NCI-H146 (cell line): Measurements from ENCODE around the gene SLIT3.
"Not testable (repeated sequence)": the region's sequence is repeated elsewhere in the genome, so short reads cannot be mapped to it uniquely, and the experiment has no call there.

ENCODE experiments used
- DNase-seq: peaks from one replicate; lab custom pipeline; 2025; lab: John Stamatoyannopoulos, UW

The SLIT3 gene

DNA sequence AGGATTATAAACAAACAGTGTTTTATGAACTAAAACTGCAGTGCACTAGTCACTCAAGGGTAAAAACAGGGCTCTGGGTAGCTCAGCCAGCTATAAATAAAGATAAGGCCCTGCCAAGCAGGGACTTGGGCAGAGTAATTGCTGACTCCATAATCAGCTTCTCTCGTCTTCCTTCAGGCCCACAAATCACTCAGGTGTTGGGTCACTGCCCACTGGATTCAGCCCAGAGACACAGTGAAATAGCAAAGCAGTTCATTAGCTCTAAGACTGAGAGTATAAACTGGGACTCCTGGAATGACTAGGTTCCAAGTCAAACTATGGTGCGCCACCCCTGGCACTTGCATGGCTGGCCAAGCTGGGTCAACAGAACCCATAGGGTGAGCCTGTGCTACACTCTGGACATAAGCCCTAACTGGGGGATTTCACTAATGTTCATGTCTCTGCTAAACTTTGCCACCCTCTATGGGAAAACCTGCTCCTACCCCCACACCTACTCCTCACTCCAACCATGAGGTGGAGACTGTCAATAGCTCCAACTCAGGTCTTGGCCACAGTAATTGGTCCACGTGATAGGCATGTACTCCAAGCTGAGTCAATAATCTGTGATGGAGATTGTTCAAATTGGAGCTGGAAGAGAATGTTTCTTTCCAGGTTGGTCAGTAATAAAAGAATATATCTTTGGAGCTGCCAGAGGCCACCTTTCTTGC lies 158.5 kb downstream of the SLIT3 start:
- no peak for DNase-seq

GRCh38 chr5:169140215-169140614 lies 160.7 kb downstream of the SLIT3 start:
- DNase-seq = not testable (repeated sequence)

- DNase-seq = no peak
Observed at GRCh38 chr5:169139480-169140050, 161.4 kb downstream of the SLIT3 start.

DNA sequence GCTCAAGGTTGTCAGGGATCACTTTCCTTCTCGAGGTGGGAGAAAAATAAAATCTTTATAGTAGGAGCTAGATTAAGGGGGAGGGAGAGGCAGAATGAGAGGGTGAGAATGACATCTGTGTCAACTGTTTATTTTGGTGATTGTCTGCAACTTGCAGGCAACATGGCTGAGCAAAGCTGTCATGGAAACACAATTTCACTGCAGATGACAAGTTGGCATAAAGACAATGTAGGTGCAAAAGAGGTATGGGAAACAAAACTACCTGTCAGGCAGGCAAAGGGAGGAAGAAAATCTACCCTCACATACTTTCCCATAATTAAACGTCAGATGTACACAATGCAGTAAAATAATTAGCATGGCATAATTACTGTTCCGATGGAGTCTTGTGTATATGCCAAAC lies 167.4 kb downstream of the SLIT3 start:
- DNase-seq = no peak

GRCh38 chr5:169132302-169132660 lies 168.7 kb downstream of the SLIT3 start:
- no peak for DNase-seq

DNA sequence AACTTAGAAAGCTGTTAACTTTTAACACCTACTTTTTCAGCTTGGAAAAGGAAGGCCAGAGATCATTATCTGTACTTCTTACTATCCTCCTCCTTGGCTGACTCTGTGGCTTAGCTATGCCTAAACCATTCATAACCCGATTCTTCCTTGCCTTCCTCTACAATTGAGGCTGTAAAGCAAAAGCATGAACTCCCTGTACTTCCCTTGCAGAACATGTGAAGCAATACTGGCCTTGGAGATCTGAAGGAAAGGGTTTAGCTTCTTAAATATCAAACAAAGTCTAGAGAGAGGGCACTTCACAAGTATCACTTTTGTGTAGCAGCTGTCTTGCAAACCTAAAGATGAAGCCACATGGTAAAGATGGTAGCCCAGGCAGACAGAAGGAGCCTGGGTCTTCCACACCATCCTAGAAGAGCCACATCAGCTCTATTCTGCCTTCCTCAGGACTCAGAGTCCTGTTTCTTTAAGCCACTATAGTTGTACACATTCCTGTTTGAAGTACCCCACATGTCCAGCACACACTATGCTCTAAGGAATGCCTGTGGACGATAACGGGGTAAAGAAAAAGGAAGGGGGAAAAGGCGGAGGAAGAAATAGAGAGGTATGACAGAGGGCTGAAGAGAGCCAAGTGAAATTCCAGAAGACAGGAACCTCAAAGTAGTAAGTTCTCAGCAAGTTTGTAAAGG lies 169.2 kb downstream of the SLIT3 start:
- DNase-seq = no peak

DNA sequence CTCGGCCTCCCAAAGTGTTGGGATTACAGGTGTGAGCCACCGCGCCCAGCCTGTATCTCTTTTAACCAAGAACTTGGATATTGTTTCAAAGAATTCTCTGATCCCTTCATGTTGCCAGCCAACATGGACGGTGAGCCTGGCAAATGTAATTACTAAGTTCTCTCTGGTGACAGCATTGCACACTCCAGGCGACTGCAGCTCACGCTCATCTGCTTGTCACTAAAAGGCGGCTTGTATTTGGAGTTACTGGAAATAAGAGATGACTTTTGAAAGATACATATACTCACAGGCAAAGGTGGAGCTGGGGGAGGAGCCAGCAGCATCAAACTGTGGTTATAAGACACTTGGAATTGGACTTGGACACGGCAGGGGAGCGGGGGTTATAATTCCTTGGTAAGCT lies 172.3 kb downstream of the SLIT3 start:
- DNase-seq = no peak

DNA sequence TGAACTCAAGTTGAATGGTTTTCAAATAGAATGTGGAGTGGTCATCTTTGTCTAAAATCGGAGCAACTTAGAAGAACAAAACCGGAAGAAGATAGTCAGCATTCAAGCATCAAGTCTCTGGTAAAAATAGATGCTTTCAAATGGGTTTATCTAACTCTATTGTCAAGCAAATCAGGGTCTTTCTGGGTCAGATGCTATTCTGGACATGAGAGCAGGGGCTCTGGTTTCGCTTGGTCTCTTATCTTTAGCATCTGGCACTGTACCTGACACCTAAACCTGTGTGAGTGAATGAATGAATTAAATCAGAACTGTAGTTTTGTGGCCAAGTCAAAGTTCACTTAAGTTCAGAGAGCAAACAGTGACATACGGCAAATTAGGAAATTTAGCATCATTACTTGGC lies 173.5 kb downstream of the SLIT3 start:
- no peak for DNase-seq

GRCh38 chr5:169126481-169127021 lies 174.4 kb downstream of the SLIT3 start:
- no peak for DNase-seq

DNA sequence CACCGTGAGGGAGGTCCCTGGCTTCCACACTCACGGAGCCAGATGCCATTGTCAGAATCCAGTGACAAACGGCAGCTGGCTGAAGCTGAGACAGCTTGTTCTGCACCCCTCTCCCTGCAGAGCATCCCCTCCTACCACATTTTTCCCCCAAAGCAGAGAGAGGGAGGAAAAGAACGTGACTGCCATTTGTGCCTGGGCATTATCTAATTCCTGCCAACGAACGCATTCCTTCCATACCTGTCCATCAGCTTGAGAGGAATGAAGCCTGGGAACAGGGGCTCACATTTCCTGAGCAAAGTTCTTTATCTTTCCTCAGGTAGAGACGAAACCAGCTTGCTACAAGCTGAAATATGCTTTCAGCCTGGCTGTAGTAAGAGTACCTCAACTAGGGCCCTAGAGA lies 175.4 kb downstream of the SLIT3 start:
- DNase-seq = no peak

DNA sequence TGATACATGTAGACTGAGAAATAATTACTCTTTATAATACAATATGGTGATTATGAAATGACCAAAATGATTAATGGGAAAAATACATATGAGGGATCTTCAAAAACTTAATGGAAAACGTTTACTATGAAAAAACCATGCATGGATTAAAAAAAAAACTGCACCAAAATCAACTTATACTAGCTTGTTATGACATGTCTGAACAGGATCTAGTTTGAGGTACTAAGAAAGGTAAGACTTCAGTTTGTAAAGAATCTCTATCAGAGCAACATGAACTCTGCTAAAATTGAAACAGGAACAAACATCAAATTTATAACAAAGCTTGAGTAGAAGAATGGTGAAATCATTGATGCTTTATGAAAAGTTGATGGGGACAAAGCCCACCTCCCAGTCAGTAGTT lies 178.0 kb downstream of the SLIT3 start:
- no peak for DNase-seq

- no peak for DNase-seq
Observed at GRCh38 chr5:169121630-169122420, 179.1 kb downstream of the SLIT3 start.

DNA sequence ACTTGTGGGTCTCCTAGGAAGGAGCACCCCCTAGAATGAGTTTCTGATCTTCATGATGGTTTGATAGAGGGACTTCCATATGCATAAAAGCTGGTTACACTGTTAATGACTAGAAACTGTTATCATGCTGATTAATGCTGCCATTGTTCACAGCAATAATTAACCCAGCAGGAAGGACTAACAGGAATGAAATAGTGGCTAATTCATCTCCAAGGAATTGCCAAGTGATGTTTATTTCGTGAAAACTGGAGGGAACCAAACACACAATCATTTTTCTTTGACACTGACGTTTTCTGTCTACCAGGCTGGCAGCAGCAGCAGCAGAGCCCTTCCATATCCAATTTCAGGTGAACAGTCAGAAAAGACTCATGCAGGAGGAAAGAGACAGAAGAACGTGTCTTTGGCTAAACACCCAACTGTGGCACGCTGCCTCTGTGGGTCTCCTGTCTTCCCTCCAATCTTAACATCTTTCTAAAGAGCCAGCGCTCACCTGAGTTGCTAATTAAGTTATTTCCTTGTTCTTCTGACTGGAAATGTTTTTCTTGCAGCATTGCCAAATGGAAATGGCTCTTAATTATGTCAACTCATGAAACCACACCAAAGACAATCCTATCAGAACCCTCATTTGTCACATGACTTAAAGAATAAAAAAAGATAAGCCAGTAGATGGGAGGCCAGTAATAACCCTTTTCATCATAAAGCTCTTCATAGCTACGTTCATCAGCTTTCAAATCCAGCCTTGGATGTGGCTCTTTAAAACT lies 181.5 kb downstream of the SLIT3 start:
- DNase-seq = no peak

DNA sequence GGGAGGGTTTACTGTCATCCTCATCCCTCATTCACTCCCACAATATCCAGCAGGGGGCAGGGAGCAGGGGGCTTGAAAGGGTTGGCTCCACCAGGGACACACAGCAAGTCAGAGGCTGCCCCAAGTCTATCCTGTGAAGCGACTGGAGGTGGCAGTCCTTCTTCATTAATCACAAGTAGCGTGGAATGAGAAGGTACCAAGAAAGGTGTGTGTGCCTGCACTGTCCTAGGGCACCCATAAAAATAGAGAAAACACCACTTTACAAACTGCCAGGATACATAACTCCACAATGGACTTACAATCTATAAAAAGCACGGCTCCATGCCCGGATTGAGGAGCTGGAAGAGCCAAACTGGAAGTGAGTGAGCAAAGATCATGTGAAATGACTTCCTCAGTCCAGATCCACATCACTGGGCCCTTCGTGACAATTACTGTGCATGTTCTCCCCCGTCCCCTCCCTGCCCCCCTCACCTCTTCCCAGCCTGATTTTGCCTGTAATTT lies 183.9 kb downstream of the SLIT3 start:
- no peak for DNase-seq

- DNase-seq = no peak
Observed at GRCh38 chr5:169115461-169116124, 185.3 kb downstream of the SLIT3 start.

DNA sequence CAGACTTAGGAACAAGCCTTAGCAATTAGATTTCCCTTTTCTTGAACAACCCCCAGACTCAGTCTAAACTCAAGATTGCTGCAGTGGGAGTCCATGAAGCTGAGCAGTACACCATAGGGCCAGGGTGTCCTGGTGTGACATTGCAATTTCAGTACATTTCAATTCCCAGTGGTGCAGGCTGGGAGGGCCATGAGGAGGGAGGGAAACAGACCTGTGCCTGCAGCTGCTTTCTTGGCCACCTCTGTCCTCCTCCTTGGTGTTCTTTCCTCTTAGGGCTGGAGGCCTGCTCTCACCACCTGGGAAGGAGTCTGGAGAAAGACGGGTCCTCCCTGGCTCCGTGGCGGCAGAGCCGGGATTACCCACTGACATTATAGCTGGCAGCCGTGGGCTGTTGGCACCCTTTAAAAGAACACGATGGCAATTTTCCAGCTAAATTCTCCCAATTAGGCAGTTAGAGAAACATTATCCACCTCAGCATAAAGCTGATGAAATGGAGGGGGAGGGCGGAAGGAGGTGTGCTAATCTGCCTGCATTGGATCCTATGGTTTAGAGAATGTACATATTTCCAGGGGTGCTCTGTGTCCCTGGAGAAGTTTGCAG lies 186.4 kb downstream of the SLIT3 start:
- DNase-seq = no peak

DNA sequence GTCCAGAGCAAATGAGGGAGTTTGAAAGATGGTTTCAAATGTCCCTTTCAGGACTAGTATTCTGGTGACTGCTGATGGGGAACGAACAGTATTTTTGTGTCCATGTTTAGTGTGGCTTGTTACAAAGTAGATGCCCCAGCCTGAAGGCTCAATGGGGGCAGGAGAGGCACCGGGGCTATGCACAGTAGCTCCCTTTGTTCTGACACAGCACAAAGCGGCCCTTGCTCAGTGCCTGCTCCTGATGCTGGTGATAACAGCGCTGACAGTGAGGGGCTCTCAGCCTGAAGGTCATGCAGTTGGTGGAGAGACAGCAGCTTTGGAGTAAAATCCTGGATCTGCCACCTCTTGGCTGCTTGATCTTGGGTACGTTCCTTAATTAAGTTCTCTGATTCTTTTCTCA lies 188.9 kb downstream of the SLIT3 start:
- no peak for DNase-seq

GRCh38 chr5:169106911-169107706 lies 193.8 kb downstream of the SLIT3 start:
- no peak for DNase-seq

DNA sequence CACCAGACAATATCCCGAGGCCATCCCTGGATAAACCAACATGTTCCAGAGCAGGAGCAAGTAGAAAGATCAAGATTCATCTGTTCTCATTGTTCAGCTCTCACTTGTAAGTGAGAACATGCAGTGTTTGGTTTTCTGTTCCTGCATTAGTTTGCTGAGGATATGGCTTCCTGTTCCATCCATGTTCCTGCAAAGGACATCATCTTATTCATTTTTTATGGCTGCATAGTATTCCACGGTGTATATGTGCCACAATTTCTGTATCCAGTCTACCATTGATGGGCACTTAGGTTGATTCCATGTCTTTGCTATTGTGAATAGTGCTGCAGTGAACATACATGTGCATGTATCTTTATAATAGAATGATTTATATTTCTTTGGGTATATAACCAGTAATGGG lies 195.4 kb downstream of the SLIT3 start:
- not testable (repeated sequence) for DNase-seq
